ENCODE measurements around the gene RFNG.

The RFNG gene

GRCh38 chr17:82089723-82090548 is 38.3 kb upstream of the RFNG start:
- no peak for DNase-seq

GRCh38 chr17:82088838-82089722 is 37.5 kb upstream of the RFNG start:
- DNase-seq, result no peak

DNA sequence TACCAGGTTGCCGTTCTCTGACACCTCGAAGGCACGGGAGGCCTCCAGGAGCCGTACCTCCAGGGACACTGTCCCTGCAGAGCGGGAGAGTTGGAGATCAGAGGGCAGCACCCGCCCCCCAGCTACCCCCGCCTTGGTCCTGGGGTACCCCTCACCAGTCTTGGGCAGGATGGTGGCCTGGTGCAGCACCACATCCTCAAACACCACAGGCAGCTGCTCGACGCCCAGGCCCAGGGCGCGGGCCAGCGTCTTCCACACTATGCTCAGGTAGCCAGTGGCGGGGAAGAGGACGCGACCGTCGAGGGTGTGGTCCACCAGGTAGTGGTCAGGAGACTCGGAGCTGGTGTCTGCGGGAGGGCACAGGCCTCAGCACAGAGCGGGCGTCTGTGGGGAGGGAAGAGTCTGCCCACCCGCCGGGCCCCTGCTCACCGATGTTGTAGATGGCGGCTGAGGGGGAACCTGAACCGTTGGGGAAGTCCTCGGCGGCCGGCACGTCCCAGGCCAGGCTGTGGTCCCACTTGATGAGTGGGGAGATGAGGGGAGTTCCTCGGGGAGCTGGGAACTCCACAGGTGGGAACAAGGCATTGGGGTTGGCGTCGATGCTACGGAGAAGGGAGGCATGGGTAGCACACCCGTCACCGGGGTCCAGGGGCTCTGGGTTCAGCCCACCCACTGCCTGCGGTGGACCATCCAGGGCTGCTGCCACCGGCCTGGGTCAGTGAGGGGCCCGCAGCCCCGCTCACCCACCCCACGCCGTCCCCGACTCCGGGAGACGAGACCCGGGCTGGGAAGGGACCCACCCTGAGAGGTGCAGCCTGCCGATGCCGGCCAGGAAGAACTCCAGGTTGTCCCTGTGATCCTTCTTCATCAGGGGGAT is 36.6 kb upstream of the RFNG start:
- no peak for DNase-seq

GRCh38 chr17:82086941-82087906 is 35.6 kb upstream of the RFNG start:
- no peak for DNase-seq

GRCh38 chr17:82085931-82086764 is 34.5 kb upstream of the RFNG start:
- DNase-seq, result no peak

DNA sequence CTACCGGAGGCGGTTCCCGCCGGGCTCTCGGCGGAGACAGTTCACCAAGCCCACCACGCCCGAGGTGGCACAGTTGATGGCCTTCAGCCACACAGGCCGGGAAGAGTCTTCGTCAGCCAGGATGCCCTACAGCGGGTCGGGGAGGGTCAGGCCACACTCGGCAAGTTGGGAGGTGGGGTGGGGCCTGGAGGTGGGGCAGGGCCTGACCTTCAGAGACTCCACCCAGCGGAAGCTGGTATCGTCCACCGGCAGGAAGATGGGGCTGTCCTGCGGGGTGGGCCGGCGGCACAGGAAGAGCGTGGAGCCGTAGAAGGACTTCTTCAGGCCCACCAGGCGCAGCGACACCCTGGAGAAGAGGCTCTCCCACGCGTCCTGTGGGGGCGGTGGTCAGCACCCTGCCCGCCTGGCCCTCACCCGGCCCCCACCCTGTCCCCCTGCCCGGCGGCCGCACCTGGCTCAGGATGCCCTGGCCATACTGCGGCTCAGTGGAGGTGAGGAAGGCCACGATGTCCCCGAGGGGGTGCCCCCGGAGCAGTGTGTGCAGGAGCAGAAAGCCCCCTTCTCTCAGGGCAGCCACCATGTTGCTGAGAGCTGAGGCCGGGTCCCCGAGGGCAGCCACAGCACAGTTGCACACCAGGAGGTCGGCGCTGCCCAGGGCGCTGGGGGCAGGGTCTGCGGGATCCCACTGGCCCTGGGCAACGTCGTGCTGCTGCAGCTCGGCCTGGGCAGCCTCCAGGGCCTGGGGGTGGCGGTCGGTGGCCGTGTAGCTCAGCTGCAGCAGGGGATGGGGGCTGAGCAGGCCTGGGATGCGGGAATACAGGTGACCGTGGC is 33.6 kb upstream of the RFNG start:
- DNase-seq, result no peak

DNA sequence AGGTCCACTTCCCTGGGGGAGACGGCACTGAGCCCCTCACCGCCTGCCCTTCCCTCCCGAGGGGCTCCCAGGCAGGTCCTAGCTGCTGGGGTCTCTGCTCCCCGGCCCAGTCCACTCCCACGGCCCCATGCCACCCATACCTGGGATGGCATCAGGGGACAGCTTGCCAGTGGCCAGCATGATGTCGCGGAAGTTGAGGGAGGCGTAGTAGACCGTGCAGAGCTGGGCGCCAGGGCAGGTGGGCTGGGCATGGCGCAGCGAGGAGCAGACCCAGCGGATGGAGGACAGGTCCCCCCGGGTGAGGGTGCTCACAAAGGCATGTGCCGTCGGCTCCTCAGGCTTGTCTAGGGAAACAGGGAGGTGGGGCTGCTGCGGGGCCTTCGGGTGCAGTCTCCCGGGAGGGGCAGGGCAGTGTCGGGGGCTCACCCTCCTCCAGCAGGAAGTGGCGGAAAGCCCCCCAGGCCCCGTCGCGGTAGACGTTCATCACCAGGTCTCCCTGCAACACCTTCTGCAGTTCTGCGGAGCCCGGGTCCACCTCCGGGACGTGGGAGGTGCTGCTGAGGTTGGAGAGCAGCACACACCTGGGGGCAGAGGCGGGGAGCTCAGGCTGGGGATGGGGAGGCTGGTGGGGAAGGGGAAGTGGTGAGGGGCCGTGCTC is 32.9 kb upstream of the RFNG start:
- no peak for DNase-seq

GRCh38 chr17:82083533-82084359 is 32.1 kb upstream of the RFNG start:
- no peak for DNase-seq

- DNase-seq, result no peak
Measured at GRCh38 chr17:82083009-82083408, 31.4 kb upstream of the RFNG start.

- no peak for DNase-seq
Measured at GRCh38 chr17:82082456-82082855, 30.8 kb upstream of the RFNG start.

DNA sequence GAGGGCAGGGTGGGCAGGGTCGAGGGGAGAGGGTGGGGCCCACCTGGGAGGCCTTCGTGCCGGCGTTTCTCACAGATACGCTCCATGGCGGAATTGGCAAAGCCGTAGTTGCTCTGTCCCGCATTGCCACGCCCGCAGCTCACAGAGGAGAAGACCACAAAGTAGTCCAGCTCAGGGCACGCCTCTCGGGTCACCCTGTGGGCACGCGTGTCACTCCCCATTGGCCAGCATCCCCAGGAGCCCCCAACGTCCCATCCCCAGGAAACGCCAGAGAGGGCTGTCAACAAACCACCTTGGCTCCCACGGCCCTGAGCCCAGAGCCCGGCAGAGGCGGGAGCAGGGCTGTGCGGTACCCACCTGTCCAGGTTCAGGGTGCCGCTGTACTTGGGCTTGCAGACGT is 30.4 kb upstream of the RFNG start:
- no peak for DNase-seq

DNA sequence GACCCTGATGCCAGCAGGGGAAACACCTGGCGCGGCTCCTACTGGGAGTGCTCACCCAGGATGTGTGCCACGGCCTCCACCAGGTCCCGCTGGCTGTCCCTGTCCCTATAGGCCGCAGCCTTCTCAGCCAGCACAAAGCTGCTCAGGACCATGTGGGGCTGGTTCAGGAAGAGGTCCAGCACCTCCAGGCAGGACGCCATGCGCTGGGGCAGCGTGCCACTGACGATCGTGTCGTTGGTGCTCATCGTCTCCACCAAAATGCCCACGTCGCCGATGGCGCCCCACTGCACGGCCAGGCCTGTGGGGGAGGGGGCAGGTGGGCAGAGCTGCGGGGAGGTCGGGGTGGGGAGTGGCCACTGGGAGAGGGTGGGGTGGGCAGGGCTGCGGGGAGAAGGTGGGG is 29.9 kb upstream of the RFNG start:
- no peak for DNase-seq

- DNase-seq, result no peak
Measured at GRCh38 chr17:82080789-82081464, 29.3 kb upstream of the RFNG start.

DNA sequence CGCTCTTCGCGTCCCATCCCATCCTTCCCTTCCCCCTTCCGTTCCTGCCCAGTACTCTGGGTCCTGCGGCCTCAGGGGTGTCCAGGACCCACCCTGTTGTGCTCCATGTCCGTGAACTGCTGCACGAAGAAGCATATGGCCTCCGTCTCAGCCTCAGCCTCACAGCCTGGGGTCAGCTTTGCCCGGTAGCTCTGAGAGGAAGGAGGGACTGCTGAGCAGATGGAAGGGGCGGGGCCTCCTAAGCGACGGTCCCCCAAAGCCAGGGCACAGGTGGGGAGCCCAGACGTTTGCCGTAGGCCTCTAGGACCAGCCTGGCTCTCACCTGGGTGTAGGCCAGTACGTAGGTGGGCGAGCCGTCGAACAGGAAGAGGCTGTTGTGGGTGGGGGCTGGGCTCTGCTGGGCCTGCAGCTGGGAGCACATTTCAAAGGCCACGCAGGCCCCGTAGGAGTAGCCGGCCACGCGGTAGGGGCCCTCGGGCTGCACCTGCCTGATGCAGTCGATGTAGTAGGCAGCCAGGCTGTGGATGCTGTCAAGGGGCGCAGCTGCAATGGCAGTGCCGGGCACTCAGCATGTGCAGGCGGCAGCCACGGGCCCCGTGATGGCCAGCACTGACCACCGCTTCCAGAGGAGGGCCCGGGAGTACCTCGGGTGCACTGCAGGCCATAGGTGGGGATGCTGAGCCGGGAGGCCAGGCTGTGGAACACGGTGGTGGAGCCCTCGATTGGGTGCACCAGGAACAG is 28.6 kb upstream of the RFNG start:
- DNase-seq, result no peak

DNA sequence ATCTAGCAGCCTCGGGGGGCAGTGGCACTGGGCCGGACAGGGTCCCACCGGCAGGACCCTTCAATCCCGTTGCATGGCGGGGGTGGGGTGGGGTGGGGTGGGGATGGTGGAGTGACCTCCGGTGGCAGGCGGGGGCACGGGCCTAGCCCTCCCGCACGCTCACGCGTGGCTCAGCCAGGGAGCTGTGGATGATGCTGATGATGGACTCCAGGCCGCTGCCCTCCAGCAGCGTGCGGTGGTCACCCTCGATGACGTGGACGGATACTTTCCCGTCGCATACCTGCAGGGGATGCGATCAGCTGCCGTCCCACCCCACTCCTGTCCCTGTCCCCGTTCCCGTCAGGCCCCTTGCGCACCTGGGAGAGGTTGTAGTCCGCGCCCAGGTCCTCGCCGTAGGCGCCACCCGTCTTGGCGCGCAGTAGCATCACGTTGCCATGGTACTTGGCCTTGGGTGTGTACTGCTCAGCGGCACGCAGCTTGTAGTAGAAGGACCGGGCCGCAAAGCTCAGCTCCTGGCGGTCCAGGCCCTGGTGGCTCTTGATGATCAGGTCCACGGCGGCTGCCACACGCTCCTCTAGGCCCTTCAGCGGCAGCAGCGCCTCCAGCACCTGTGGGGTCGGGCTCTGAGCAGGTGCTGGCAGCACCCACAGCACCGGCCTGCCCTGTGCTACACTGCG is 27.5 kb upstream of the RFNG start:
- no peak for DNase-seq

DNA sequence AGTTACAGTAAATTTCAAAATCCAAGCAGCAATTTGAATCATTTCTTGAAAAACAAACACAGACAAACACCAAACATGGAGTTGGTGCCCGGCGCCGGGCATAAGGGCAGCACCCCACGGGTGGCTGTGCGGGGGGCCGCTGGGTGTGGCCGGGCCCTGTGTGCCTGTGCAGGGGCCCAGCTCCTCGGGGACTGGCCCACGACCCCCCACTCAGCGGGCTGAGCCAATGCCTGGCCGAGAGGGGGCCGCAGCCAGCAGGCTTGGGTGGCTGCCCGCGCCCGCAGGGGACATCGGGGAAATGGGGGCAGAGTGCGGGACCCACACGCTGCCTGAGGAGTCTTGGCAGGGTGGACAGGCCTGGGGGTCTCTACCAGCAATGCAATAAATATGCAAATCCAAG is 26.8 kb upstream of the RFNG start:
- no peak for DNase-seq

All from KG1 (cell line).